A549 (cell line): ENCODE results near the gene TPSG1. TPM values are rescaled to one million over a fixed set of nuclear protein-coding genes. Genes with fewer than 3 reads are reported as not detected.
A peak's percentile ranks its signal among the peaks of the same experiment; 100 is the strongest.

Experiments used
- ATAC-seq, 2 experiments: fragments of 200-7000 bp in 1 of 2; fragments of >200 bp in 1 of 2; cut with Nextera tagmentation in 1 of 2; cut with Tn5 transposase in 1 of 2; 3 replicates each; pipeline versions ENCODE4 v1.8.0 to v1.9.1; 2018 to 2020; ENCODE audit warnings: mild to moderate bottlenecking in 1 of 2, moderate library complexity in 1 of 2
- CTCF ChIA-PET: fragments of 300-600 bp; sonication (Branson Sonifier 250); formaldehyde crosslinking; extraction: SDS; loops from one replicate; lab custom pipeline; 2021; ENCODE audit warnings: antibody characterized with exemption, inconsistent platforms; lab: Yijun Ruan, JAX
- POLR2A ChIA-PET: fragments of 350-600 bp; formaldehyde crosslinking; extraction: SDS; loops from one replicate; lab custom pipeline; 2021; ENCODE audit warnings: antibody characterized with exemption, inconsistent platforms; lab: Yijun Ruan, JAX
- DNase-seq, 2 experiments: peaks; one replicate each; pipeline versions ENCODE4 v3.0.0 to v3.0.0-alpha.2; 2011 to 2016; ENCODE audit warnings: low read depth in 1 of 2, low spot score in 1 of 2
- FAIRE-seq: peaks from 2 replicates; lab custom pipeline; 2011; peaks lifted over from hg19 to GRCh38; lab: Jason Lieb, UNC
- H3K27ac ChIP-seq, 2 experiments: fragments of >200 bp; sonication (Bioruptor Twin); formaldehyde crosslinking; 3 replicates each; pipeline ENCODE4 v1.5.1; 2016 to 2017
- H3K4me1 ChIP-seq: fragments of >200 bp; sonication (Bioruptor Twin); formaldehyde crosslinking; 3 replicates; pipeline ENCODE4 v1.6.1; 2016
- H3K4me2 ChIP-seq: fragments of >200 bp; sonication (Bioruptor Twin); formaldehyde crosslinking; 3 replicates; pipeline ENCODE4 v1.6.1; 2016
- H3K4me3 ChIP-seq: fragments of >200 bp; sonication (Bioruptor Twin); formaldehyde crosslinking; 3 replicates; pipeline ENCODE4 v1.5.1; 2016
- H3K9me3 ChIP-seq: fragments of >200 bp; sonication (Bioruptor Twin); formaldehyde crosslinking; 3 replicates; pipeline ENCODE4 v1.6.1; 2016
- ATOH8 ChIP-seq: fragments of 250-450 bp; sonication (Bioruptor Pico); IDR thresholded peaks from 2 replicates; pipeline ENCODE4 v1.5.0; 2020; ENCODE audit warnings: low read depth, mild to moderate bottlenecking, moderate library complexity
- BHLHE40 ChIP-seq: IDR thresholded peaks from 2 replicates; pipeline ENCODE4 v1.6.1; 2012; ENCODE audit warnings: low read depth, low read length, inconsistent platforms
- CBX8 ChIP-seq: fragments of 200-600 bp; sonication (generic); IDR thresholded peaks from 2 replicates; pipeline ENCODE4 v1.6.1; 2016
- CHD2 ChIP-seq: fragments of 150-350 bp; IDR thresholded peaks from 2 replicates; pipeline ENCODE4 v1.6.1; 2014; ENCODE audit warnings: low read length; ENCODE audit not compliant: partially characterized antibody
- CHD4 ChIP-seq: fragments of 200-600 bp; sonication (generic); IDR thresholded peaks from 2 replicates; pipeline ENCODE4 v1.6.1; 2016; ENCODE audit warnings: antibody characterized with exemption, mild to moderate bottlenecking, borderline replicate concordance
- EHF ChIP-seq: fragments of 250-450 bp; sonication (Bioruptor Pico); IDR thresholded peaks from 2 replicates; pipeline ENCODE4 v1.5.0; 2020; ENCODE audit warnings: mild to moderate bottlenecking
- EHMT2 ChIP-seq: fragments of 200-600 bp; sonication (generic); IDR thresholded peaks from 2 replicates; pipeline ENCODE4 v1.6.1; 2016; ENCODE audit warnings: antibody characterized with exemption, low read depth, mild to moderate bottlenecking, moderate library complexity
- EP300 ChIP-seq, 2 experiments: fragments of >200 bp; sonication (Bioruptor Twin); formaldehyde crosslinking; IDR thresholded peaks; 2 replicates in 1 of 2; 3 replicates in 1 of 2; pipeline ENCODE4 v1.6.1; 2016 to 2017
- FOSB ChIP-seq: fragments of 250-450 bp; sonication (Bioruptor Pico); IDR thresholded peaks from 2 replicates; pipeline ENCODE4 v1.5.0; 2020; ENCODE audit warnings: mild to moderate bottlenecking, moderate library complexity
- FOSL2 ChIP-seq, 2 experiments: fragments of 450-650 bp in 1 of 2; fragments of >200 bp in 1 of 2; sonication (Bioruptor Twin) in 1 of 2; formaldehyde crosslinking; IDR thresholded peaks; 2 replicates each; pipeline versions ENCODE4 v1.5.0 to v1.6.1; 2016 to 2020; ENCODE audit warnings: mild to moderate bottlenecking in 1 of 2, moderate library complexity in 1 of 2
- GATA3 ChIP-seq: IDR thresholded peaks from 2 replicates; pipeline ENCODE4 v1.6.1; 2012; ENCODE audit warnings: borderline replicate concordance
- HDAC2 ChIP-seq: fragments of 200-600 bp; sonication (generic); IDR thresholded peaks from 2 replicates; pipeline ENCODE4 v1.6.1; 2016
- HMGXB4 ChIP-seq: fragments of 250-450 bp; sonication (Bioruptor Pico); IDR thresholded peaks from 2 replicates; pipeline ENCODE4 v1.5.0; 2021; ENCODE audit warnings: mild to moderate bottlenecking, moderate library complexity, borderline replicate concordance
- MAX ChIP-seq: IDR thresholded peaks from 2 replicates; pipeline ENCODE4 v1.6.1; 2012
- MAZ ChIP-seq: fragments of 150-350 bp; IDR thresholded peaks from 2 replicates; pipeline ENCODE4 v1.6.1; 2014; ENCODE audit warnings: antibody characterized with exemption, low read depth, low read length, borderline replicate concordance
- NFE2L2 ChIP-seq: fragments of 150-350 bp; conservative IDR thresholded peaks from 2 replicates; pipeline ENCODE4 v1.6.1; 2014; ENCODE audit warnings: low read length
- POLR2AphosphoS2 ChIP-seq: conservative IDR thresholded peaks from 2 replicates; pipeline ENCODE4 v1.6.1; 2012; ENCODE audit warnings: low read length, improper control_type of control experiment, inconsistent platforms
- RARB ChIP-seq: fragments of 250-450 bp; sonication (Bioruptor Pico); IDR thresholded peaks from 2 replicates; pipeline ENCODE4 v1.8.0; 2021; ENCODE audit warnings: mild to moderate bottlenecking, moderate library complexity
- TFCP2L1 ChIP-seq: fragments of 250-450 bp; sonication (Bioruptor Pico); IDR thresholded peaks from 2 replicates; pipeline ENCODE4 v1.5.0; 2021; ENCODE audit warnings: mild to moderate bottlenecking
- TP53 ChIP-seq: fragments of 250-450 bp; sonication (Bioruptor Pico); IDR thresholded peaks from 2 replicates; pipeline ENCODE4 v1.5.0; 2021; ENCODE audit warnings: mild to moderate bottlenecking, moderate library complexity
- USF2 ChIP-seq: fragments of 450-650 bp; IDR thresholded peaks from 2 replicates; pipeline ENCODE4 v1.6.1; 2014; ENCODE audit warnings: antibody characterized with exemption
- ZC3H11A ChIP-seq: fragments of 450-650 bp; IDR thresholded peaks from 2 replicates; pipeline ENCODE4 v1.6.1; 2014; ENCODE audit warnings: antibody characterized with exemption, mild to moderate bottlenecking
- ZFP36 ChIP-seq: fragments of 450-650 bp; IDR thresholded peaks from 2 replicates; pipeline ENCODE4 v1.6.1; 2014; ENCODE audit warnings: borderline replicate concordance; ENCODE audit not compliant: partially characterized antibody
- ZSCAN20 ChIP-seq: fragments of 250-450 bp; sonication (Bioruptor Pico); IDR thresholded peaks from 2 replicates; pipeline ENCODE4 v1.8.0; 2022; ENCODE audit warnings: mild to moderate bottlenecking, moderate library complexity
- WGBS: methylation state at CpG from one replicate; pipeline ENCODE4 v1.1.6; 2017; ENCODE audit errors: missing lambda C conversion rate; 5-methylcytosine and 5-hydroxymethylcytosine counted together
- polyA plus RNA-seq, 4 experiments: library from polyadenylated mRNA; depleted of rRNA in 3 of 4; stranded (reverse); fragments of >200 nt; fragmentation: RNase III in 1 of 4; extraction: RNeasy Plus Mini Kit Qiagen cat#74134 plus additional on column Dnase treatment in 1 of 4; gene quantifications; 2 replicates in 3 of 4; 3 replicates in 1 of 4; pipeline ENCODE4 v1.2.3, GENCODE V29; 2011 to 2017
- TF ChIP-seq, protein P1 (sequence below): fragments of >200 bp; sonication (Bioruptor Twin); formaldehyde crosslinking; IDR thresholded peaks from 3 replicates; pipeline ENCODE4 v1.6.1; 2016
- TF ChIP-seq, protein P2 (sequence below): fragments of >200 bp; sonication (Bioruptor Twin); formaldehyde crosslinking; IDR thresholded peaks from 3 replicates; pipeline ENCODE4 v1.5.1; 2016
- TF ChIP-seq, protein P3 (sequence below): fragments of >200 bp; sonication (Bioruptor Twin); formaldehyde crosslinking; IDR thresholded peaks from 2 replicates; pipeline ENCODE4 v1.6.1; 2016

Gene TPSG1
- polyA plus RNA-seq, 2 of the 4 experiments (the other 2 are of a cell fraction): not detected

GRCh38 chr16:1210461-1210860 is 14.6 kb downstream of the TPSG1 start:
- Histone ChIP-seq H3K4me3 (no peak overlapping the region), H3K4me1 (no peaks in the 10 kb centered on the region), H3K27ac (no peak overlapping the region), H3K4me2 (no peak overlapping the region), H3K9me3 (no peaks in the 10 kb centered on the region)
- no peak for TF ChIP-seq USF2
- no peak for TF ChIP-seq CBX8
- no peak for TF ChIP-seq CHD2
- no peak for TF ChIP-seq MAX
- TF ChIP-seq EP300 (IDR thresholded peaks at IDR 0.05): no peak
- TF ChIP-seq ATOH8 (CRISPR knock-in tag): no peak
- TF ChIP-seq, protein P1, sequence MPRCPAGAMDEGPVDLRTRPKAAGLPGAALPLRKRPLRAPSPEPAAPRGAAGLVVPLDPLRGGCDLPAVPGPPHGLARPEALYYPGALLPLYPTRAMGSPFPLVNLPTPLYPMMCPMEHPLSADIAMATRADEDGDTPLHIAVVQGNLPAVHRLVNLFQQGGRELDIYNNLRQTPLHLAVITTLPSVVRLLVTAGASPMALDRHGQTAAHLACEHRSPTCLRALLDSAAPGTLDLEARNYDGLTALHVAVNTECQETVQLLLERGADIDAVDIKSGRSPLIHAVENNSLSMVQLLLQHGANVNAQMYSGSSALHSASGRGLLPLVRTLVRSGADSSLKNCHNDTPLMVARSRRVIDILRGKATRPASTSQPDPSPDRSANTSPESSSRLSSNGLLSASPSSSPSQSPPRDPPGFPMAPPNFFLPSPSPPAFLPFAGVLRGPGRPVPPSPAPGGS: no peak
- ChIA-PET CTCF (no interaction called here), POLR2A (no interaction called here)
- FAIRE-seq (no peak), DNase-seq (no peak), ATAC-seq (no peak)
- WGBS: 80% methylated on average over 16 of the region's 23 CpGs

- ATAC-seq (no peak), FAIRE-seq (no peak), DNase-seq (no peak)
- Histone ChIP-seq H3K4me1 (no peaks in the 10 kb centered on the region), H3K27ac (no peak overlapping the region), H3K4me3 (no peak overlapping the region), H3K9me3 (no peaks in the 10 kb centered on the region), H3K4me2 (no peak overlapping the region)
- POLR2A ChIA-PET: no interaction called here
- CTCF ChIA-PET: interaction anchor here (1.0 to 1.5 kb wide), 3 partner anchors 29 to 154 kb away, joined by 3 to 4 read pairs (median 3); no protein-coding TSS in a partner anchor
- 95% methylated on average over 42 of the region's 43 CpGs for WGBS
- no peak for TF ChIP-seq TP53 (CRISPR knock-in tag)
- no peak for TF ChIP-seq CHD4
- no peak for TF ChIP-seq FOSL2 (IDR thresholded peaks at IDR 0.05)
- TF ChIP-seq FOSL2 (CRISPR knock-in tag; IDR thresholded peaks at IDR 0.05): no peak
- TF ChIP-seq ZC3H11A: no peak
- TF ChIP-seq, all 56 proteins: peak for 0
Measured at GRCh38 chr16:1209081-1209480, 16.0 kb downstream of the TPSG1 start.

DNA sequence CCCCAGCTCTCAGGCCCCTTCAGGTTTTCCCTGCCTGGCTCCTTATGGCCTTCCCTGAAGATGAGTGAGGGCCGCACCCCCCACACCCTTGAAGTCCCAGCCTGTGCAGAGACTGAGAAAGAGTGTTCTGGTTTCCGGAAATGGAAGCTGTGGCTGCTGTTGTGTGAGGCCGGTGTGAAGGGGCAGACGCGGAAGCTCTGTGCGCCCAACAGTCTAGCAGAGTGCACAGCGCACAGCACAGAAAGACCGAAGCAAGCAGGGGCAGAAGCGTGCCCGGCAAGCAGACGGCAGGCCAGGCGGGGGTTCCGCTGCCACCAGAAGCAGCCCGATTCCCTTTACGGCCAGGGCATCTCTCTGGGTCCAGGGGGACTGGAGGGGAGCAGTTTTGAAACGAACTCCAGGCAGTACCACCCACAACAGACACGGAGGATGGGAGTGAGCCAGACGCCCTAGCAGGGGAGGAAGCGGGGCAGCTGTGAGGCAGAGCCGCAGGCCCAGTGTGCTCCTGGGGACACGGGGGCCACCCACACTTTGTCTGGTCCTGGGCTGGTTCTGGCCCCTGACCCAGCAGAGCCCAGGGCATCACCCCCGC is 16.7 kb downstream of the TPSG1 start:
- Histone ChIP-seq H3K9me3 (no peaks in the 10 kb centered on the region), H3K4me1 (no peaks in the 10 kb centered on the region), H3K27ac (no peak overlapping the region), H3K4me3 (no peak overlapping the region), H3K4me2 (no peak overlapping the region)
- POLR2A ChIA-PET: no interaction called here
- ATAC-seq (peak in 1 of 2 experiments; percentile 8; a peak in 2 of 6 replicates), FAIRE-seq (no peak), DNase-seq (no peak)
- CTCF ChIA-PET: interaction anchor here (1.0 to 1.5 kb wide), 5 partner anchors 14 to 154 kb away, joined by 3 to 6 read pairs (median 4); no protein-coding TSS in a partner anchor
- 90% methylated on average over 17 of the region's 22 CpGs for WGBS
- TF ChIP-seq HMGXB4 (CRISPR knock-in tag) (no peak), CHD2 (no peak), FOSB (no peak), TFCP2L1 (no peak), HDAC2 (no peak), GATA3 (no peak), EHMT2 (no peak), NFE2L2 (no peak), CHD4 (no peak), RARB (CRISPR knock-in tag) (no peak), ZSCAN20 (CRISPR knock-in tag) (no peak), EHF (CRISPR knock-in tag) (no peak), POLR2AphosphoS2 (no peak), CBX8 (no peak), MAZ (no peak), BHLHE40 (no peak), ZFP36 (no peak)
- TF ChIP-seq, protein P2, sequence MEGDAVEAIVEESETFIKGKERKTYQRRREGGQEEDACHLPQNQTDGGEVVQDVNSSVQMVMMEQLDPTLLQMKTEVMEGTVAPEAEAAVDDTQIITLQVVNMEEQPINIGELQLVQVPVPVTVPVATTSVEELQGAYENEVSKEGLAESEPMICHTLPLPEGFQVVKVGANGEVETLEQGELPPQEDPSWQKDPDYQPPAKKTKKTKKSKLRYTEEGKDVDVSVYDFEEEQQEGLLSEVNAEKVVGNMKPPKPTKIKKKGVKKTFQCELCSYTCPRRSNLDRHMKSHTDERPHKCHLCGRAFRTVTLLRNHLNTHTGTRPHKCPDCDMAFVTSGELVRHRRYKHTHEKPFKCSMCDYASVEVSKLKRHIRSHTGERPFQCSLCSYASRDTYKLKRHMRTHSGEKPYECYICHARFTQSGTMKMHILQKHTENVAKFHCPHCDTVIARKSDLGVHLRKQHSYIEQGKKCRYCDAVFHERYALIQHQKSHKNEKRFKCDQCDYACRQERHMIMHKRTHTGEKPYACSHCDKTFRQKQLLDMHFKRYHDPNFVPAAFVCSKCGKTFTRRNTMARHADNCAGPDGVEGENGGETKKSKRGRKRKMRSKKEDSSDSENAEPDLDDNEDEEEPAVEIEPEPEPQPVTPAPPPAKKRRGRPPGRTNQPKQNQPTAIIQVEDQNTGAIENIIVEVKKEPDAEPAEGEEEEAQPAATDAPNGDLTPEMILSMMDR: no peak
- TF ChIP-seq, protein P3, sequence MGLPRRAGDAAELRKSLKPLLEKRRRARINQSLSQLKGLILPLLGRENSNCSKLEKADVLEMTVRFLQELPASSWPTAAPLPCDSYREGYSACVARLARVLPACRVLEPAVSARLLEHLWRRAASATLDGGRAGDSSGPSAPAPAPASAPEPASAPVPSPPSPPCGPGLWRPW: no peak
